Measurements from ENCODE around the gene CYTH3.
"Not testable (repeated sequence)": the region's sequence is repeated elsewhere in the genome, so short reads cannot be mapped to it uniquely, and the experiment has no call there.

Gene CYTH3

GRCh38 chr7:6228361-6229229, 43.8 kb downstream of the CYTH3 start:
- no peak for DNase-seq

- no peak for DNase-seq
Observed at GRCh38 chr7:6227294-6227846, 45.1 kb downstream of the CYTH3 start.

- DNase-seq: no peak
Observed at GRCh38 chr7:6226194-6226799, 46.1 kb downstream of the CYTH3 start.

- DNase-seq: not testable (repeated sequence)
Observed at GRCh38 chr7:6223411-6223810, 49.0 kb downstream of the CYTH3 start.

- not testable (repeated sequence) for DNase-seq
Observed at GRCh38 chr7:6223010-6223409, 49.4 kb downstream of the CYTH3 start.

- DNase-seq: no peak
Observed at GRCh38 chr7:6221340-6222319, 50.8 kb downstream of the CYTH3 start.

GRCh38 chr7:6218329-6218728, 54.1 kb downstream of the CYTH3 start:
- no peak for DNase-seq

- no peak for DNase-seq
Observed at GRCh38 chr7:6212008-6212407, 60.4 kb downstream of the CYTH3 start.

GRCh38 chr7:6210621-6211372, 61.6 kb downstream of the CYTH3 start:
- no peak for DNase-seq

- no peak for DNase-seq
Observed at GRCh38 chr7:6209340-6209739, 63.1 kb downstream of the CYTH3 start.

GRCh38 chr7:6208573-6209328, 63.7 kb downstream of the CYTH3 start:
- DNase-seq: no peak

GRCh38 chr7:6205971-6206660, 66.3 kb downstream of the CYTH3 start:
- DNase-seq: no peak

- no peak for DNase-seq
Observed at GRCh38 chr7:6203381-6203780, 69.0 kb downstream of the CYTH3 start.

GRCh38 chr7:6202117-6202516, 70.3 kb downstream of the CYTH3 start:
- DNase-seq: no peak

- DNase-seq: no peak
Observed at GRCh38 chr7:6200971-6201370, 71.5 kb downstream of the CYTH3 start.

GRCh38 chr7:6198689-6199595, 73.5 kb downstream of the CYTH3 start:
- no peak for DNase-seq

- DNase-seq: no peak
Observed at GRCh38 chr7:6197801-6198551, 74.4 kb downstream of the CYTH3 start.

GRCh38 chr7:6193709-6194108, 78.7 kb downstream of the CYTH3 start:
- DNase-seq: no peak

GRCh38 chr7:6190563-6190962, 81.9 kb downstream of the CYTH3 start:
- DNase-seq: not testable (repeated sequence)
